ENCODE results near the gene NRARP. TPM values are rescaled to one million over a fixed set of nuclear protein-coding genes. Genes with fewer than 3 reads are reported as not detected.
A peak's percentile ranks its signal among the peaks of the same experiment; 100 is the strongest.

Gene NRARP
- total RNA-seq, 1 experiment from 2014 or later: 23.8 TPM

DNA sequence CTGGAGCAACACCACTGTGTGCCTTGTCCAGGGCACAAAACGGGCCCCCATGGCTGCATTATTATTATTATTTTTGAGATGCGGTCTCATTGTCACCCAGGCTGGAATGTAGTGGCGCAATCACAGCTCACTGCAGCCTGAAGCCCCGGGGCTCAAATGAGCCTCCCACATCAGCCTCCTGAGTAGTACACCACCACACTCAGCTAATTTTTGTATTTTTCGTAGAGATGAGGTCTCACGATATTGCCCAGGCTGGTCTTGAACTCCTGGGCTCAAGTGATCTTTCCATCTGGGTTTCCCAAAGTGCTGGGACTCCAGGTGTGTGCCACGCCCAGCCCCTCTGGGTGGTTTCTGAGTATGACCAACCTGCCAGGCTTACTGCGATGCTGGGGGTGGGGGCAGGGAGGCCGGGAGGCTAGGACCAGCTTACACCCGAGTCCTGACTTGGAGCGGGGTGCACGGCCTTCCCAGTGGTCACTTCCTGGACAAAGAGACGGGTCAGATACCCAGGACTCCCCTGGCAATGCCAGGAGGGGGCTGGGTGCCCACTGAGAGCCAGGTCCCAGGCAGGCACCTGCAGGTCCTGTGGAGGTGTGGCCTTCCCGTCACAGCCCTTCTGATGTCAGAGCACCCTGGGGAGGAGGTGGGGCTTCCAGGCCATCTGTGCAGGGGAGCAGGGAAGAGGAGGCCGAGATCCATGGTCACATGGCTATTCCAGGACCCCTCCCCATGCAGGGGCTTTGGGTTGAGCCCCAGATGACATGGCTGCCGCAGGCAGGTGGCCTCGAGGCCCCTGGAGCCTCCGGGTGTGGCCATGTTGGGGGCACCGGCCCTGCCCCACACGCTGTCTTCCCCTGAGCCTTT, 8.3 kb upstream of the NRARP start:
- no peak overlapping the region for H2AFZ ChIP-seq (ENCODE audit: low read length)
- no peak overlapping the region for H3K4ac ChIP-seq (ENCODE audit: low read depth, low read length)
- H3K27ac ChIP-seq (ENCODE audit: insufficient read length, low read depth, low read length): no peak overlapping the region
- no peak overlapping the region for H3K9ac ChIP-seq (ENCODE audit: extremely low read depth, insufficient read length, low read length)
- H3K27ac Mint-ChIP-seq: no peak overlapping the region; a peak in 1 of 7 replicates
- H3K4me2 ChIP-seq (ENCODE audit: insufficient read depth, insufficient read length, low read length): no peak overlapping the region
- no peak overlapping the region for H3T11ph ChIP-seq (ENCODE audit: low read length)
- no peaks in the 10 kb centered on the region for H3K36me3 Mint-ChIP-seq (ENCODE audit: insufficient read depth in 1 of 3, low read depth in 3 of 3)
- H3K27me3 Mint-ChIP-seq (ENCODE audit: low read depth): no peaks in the 10 kb centered on the region; the same call in 1 of the 2 replicates
- H3K9me3 ChIP-seq (ENCODE audit: control insufficient read depth, low read depth, low read length): no peaks in the 10 kb centered on the region
- no peak overlapping the region for H4K8ac ChIP-seq (replicated peaks; ENCODE audit: insufficient read length, low read depth, low read length)
- peaks cover 6 to 23% of the 10 kb centered on the region in 2 experiments; a peak in 3 of 4 replicates for H3K4me1 Mint-ChIP-seq
- H2BK5ac ChIP-seq (ENCODE audit: insufficient read length, low read length): no peak overlapping the region
- H3K79me2 ChIP-seq (ENCODE audit: insufficient read depth, low read length): no peaks in the 10 kb centered on the region
- H2BK15ac ChIP-seq (ENCODE audit: low read depth, low read length): no peak overlapping the region
- no peak overlapping the region for H4K91ac ChIP-seq (ENCODE audit: insufficient read length, low read depth, low read length)
- no peak overlapping the region for H4K5ac ChIP-seq (ENCODE audit: insufficient read length, low read depth, low read length)
- DNase-seq: peak; percentile 43
- no peak overlapping the region for H2BK120ac ChIP-seq (ENCODE audit: low read depth, low read length, poor library complexity, severe bottlenecking)
- H3K4me1 ChIP-seq (ENCODE audit: insufficient read depth, low read length): no peaks in the 10 kb centered on the region; the same call in 1 of the 2 replicates
- H4K20me1 ChIP-seq (ENCODE audit: control insufficient read depth, insufficient read depth, insufficient read length): no peaks in the 10 kb centered on the region
- H2BK20ac ChIP-seq (ENCODE audit: low read depth, low read length, poor library complexity, severe bottlenecking): no peak overlapping the region
- no peak overlapping the region for H3K23ac ChIP-seq (ENCODE audit: insufficient read length, low read depth, low read length)
- H3K4me3 Mint-ChIP-seq: no peak overlapping the region
- H3K23me2 ChIP-seq (ENCODE audit: insufficient read length, low read depth, low read length, poor library complexity, severe bottlenecking): no peaks in the 10 kb centered on the region
- H3K79me1 ChIP-seq (ENCODE audit: insufficient read depth, low read depth, low read length, poor library complexity, severe bottlenecking): no peaks in the 10 kb centered on the region
- H3K18ac ChIP-seq (ENCODE audit: insufficient read length, low read depth, low read length): no peak overlapping the region
- WGBS (ENCODE audit: extremely low coverage, insufficient read length, low lambda C conversion rate): no CpG with 5 or more reads among the region's 20 CpGs
- no peaks in the 10 kb centered on the region for H3K27me3 ChIP-seq (ENCODE audit: insufficient read depth, low read length)
- TF ChIP-seq, protein P1, sequence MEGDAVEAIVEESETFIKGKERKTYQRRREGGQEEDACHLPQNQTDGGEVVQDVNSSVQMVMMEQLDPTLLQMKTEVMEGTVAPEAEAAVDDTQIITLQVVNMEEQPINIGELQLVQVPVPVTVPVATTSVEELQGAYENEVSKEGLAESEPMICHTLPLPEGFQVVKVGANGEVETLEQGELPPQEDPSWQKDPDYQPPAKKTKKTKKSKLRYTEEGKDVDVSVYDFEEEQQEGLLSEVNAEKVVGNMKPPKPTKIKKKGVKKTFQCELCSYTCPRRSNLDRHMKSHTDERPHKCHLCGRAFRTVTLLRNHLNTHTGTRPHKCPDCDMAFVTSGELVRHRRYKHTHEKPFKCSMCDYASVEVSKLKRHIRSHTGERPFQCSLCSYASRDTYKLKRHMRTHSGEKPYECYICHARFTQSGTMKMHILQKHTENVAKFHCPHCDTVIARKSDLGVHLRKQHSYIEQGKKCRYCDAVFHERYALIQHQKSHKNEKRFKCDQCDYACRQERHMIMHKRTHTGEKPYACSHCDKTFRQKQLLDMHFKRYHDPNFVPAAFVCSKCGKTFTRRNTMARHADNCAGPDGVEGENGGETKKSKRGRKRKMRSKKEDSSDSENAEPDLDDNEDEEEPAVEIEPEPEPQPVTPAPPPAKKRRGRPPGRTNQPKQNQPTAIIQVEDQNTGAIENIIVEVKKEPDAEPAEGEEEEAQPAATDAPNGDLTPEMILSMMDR (conservative IDR thresholded peaks at IDR 0.05): no peak
- no peak overlapping the region for H3K56ac ChIP-seq (ENCODE audit: insufficient read length, low read depth, low read length)
- H2BK12ac ChIP-seq (ENCODE audit: insufficient read length, low read depth, low read length): no peak overlapping the region
- H3K9me3 Mint-ChIP-seq: no peaks in the 10 kb centered on the region
- H2AK5ac ChIP-seq (ENCODE audit: insufficient read length, low read length): no peak overlapping the region
- H3K14ac ChIP-seq (ENCODE audit: insufficient read depth, low read length): no peak overlapping the region
